Kidney (tissue), 14 donors: ENCODE measurements around the gene GPR21. TPM values are rescaled to one million over a fixed set of nuclear protein-coding genes. Genes with fewer than 3 reads are reported as not detected.

Experiments used
- DNase-seq, 5 donors: peaks; one replicate each; pipeline ENCODE4 v3.0.0-alpha.2; 2013 to 2020
- FAIRE-seq: peaks from 2 replicates; lab custom pipeline; 2012; peaks lifted over from hg19 to GRCh38; lab: Jason Lieb, UNC
- H3K27ac ChIP-seq, 2 donors: one replicate each; pipeline ENCODE4 v1.7.0; 2013; ENCODE audit warnings: low read depth in 2 of 2, low read length in 2 of 2, inconsistent platforms in 1 of 2
- H3K27me3 ChIP-seq: one replicate; pipeline ENCODE4 v1.7.1; 2013; ENCODE audit warnings: low read length, inconsistent platforms; ENCODE audit not compliant: control insufficient read depth, insufficient read depth
- H3K36me3 ChIP-seq, 3 donors: one replicate each; pipeline versions ENCODE4 v1.7.0 to v1.7.1; 2013; ENCODE audit warnings: low read length in 3 of 3, control low read depth in 1 of 3, inconsistent platforms in 1 of 3; ENCODE audit not compliant: insufficient read depth in 3 of 3, control insufficient read depth in 2 of 3
- H3K4me1 ChIP-seq, 3 donors: one replicate each; pipeline versions ENCODE4 v1.7.0 to v1.7.1; 2013; ENCODE audit warnings: low read length in 3 of 3, inconsistent platforms in 1 of 3, low read depth in 1 of 3; ENCODE audit not compliant: control insufficient read depth in 2 of 3, insufficient read depth in 2 of 3
- H3K4me3 ChIP-seq, 3 donors: one replicate each; pipeline versions ENCODE4 v1.7.0 to v1.8.1; 2013; ENCODE audit warnings: low read length in 3 of 3, control low read depth in 1 of 3, inconsistent platforms in 1 of 3
- H3K9ac ChIP-seq, 3 donors: one replicate each; pipeline versions ENCODE4 v1.7.0 to v1.7.1; 2013; ENCODE audit warnings: low read length in 3 of 3, control low read depth in 1 of 3, inconsistent platforms in 1 of 3
- H3K9me3 ChIP-seq, 3 donors: one replicate each; pipeline versions ENCODE4 v1.7.0 to v1.7.1; 2013; ENCODE audit warnings: low read length in 3 of 3, control low read depth in 1 of 3, inconsistent platforms in 1 of 3; ENCODE audit not compliant: control insufficient read depth in 2 of 3, insufficient read depth in 1 of 3
- CTCF ChIP-seq: IDR thresholded peaks from 3 replicates; pipeline ENCODE4 v1.5.1; 2012; ENCODE audit warnings: mild to moderate bottlenecking, moderate library complexity, borderline replicate concordance; ENCODE audit not compliant: insufficient read depth; ENCODE audit errors: extremely low read depth
- intact Hi-C: fragments of 100-400 bp; cut with DNase I; formaldehyde crosslinking; loops from one replicate; pipeline ENCODE4 v1.11.1; 2022
- polyA plus RNA-seq: library from polyadenylated mRNA; stranded (reverse); fragments of 350-450 nt; fragmentation: Illumina TruSeq; extraction: RNeasy Lipid Tissue Mini Kit (QIAGEN cat#74804); gene quantifications from one replicate; pipeline ENCODE4 v1.2.3, GENCODE V29; 2014; ENCODE audit warnings: low read depth, low replicate concordance; ENCODE audit not compliant: insufficient read depth
- total RNA-seq: library from RNA; stranded (reverse); fragmentation: NEBNext Ultra II Directional; extraction: Animal tissue kit (Norgen Biotek cat#: 25700); gene quantifications from one replicate; pipeline ENCODE4 v1.2.1, GENCODE V29; 2021
- donor health status: control.
- donor health status: control.
- donor health status: control.
- donor health status: control.
- donor health status: control.
- donor health status: DM: yes; HTN: yes; CAD: no.
- donor health status: Normal renal cell carcinoma (clear cell type).

Gene GPR21
- total and polyA plus RNA-seq, 2 donors from 2014 or later = 0.34 to 4.1 TPM

- Histone ChIP-seq H3K9me3 (no peaks in the 10 kb centered on the region), H3K27me3 (no peaks in the 10 kb centered on the region), H3K9ac (no peak overlapping the region), H3K27ac (no peak overlapping the region), H3K36me3 (peaks cover 2 to 21% (median 16%) of the 10 kb centered on the region in 3 donors), H3K4me1 (no peaks in the 10 kb centered on the region), H3K4me3 (no peak overlapping the region)
- intact Hi-C loops = no loop called here
- DNase-seq (no peak), FAIRE-seq (no peak)
- no peak for TF ChIP-seq CTCF
These were observed 29.1 kb downstream of the GPR21 start for GRCh38 chr9:123062351-123063176.

GRCh38 chr9:123063177-123063598 is 29.7 kb downstream of the GPR21 start:
- Histone ChIP-seq H3K4me1 (no peaks in the 10 kb centered on the region), H3K9me3 (no peaks in the 10 kb centered on the region), H3K27ac (no peak overlapping the region), H3K9ac (no peak overlapping the region), H3K27me3 (no peaks in the 10 kb centered on the region), H3K4me3 (no peak overlapping the region), H3K36me3 (peaks cover 2 to 23% (median 17%) of the 10 kb centered on the region in 3 donors)
- FAIRE-seq = no peak
- no peak for TF ChIP-seq CTCF
- intact Hi-C loops = no loop called here
- DNase-seq = no peak

GRCh38 chr9:123063896-123064295 is 30.4 kb downstream of the GPR21 start:
- H3K4me3 ChIP-seq = no peak overlapping the region
- intact Hi-C loops = no loop called here
- no peak overlapping the region for H3K27ac ChIP-seq
- no peaks in the 10 kb centered on the region for H3K9me3 ChIP-seq
- peaks cover 2 to 23% (median 17%) of the 10 kb centered on the region in 3 donors for H3K36me3 ChIP-seq
- no peaks in the 10 kb centered on the region for H3K27me3 ChIP-seq
- FAIRE-seq (no peak), DNase-seq (no peak)
- TF ChIP-seq CTCF = no peak
- no peaks in the 10 kb centered on the region for H3K4me1 ChIP-seq
- no peak overlapping the region for H3K9ac ChIP-seq
